HFFc6 (cell line): ENCODE results near the gene DES. TPM values are rescaled to one million over a fixed set of nuclear protein-coding genes. Genes with fewer than 3 reads are reported as not detected.

Experiments
- DNase-seq: peaks from one replicate; pipeline ENCODE4 v3.0.0-alpha.2; 2018
- H3K27ac Mint-ChIP-seq: 2 replicates; pipeline ENCODE4 v1.8.0; 2020; ENCODE audit warnings: mild to moderate bottlenecking, mixed read lengths
- H3K27me3 Mint-ChIP-seq: 2 replicates; pipeline ENCODE4 v1.8.0; 2021; ENCODE audit warnings: mild to moderate bottlenecking, moderate library complexity, mixed read lengths; ENCODE audit not compliant: insufficient read depth
- H3K36me3 Mint-ChIP-seq: 2 replicates; pipeline ENCODE4 v1.8.0; 2021; ENCODE audit warnings: low read depth, mixed read lengths
- H3K4me1 Mint-ChIP-seq: 2 replicates; pipeline ENCODE4 v1.8.0; 2020; ENCODE audit warnings: low read depth, mixed read lengths
- H3K4me3 Mint-ChIP-seq: 2 replicates; pipeline ENCODE4 v1.8.0; 2020; ENCODE audit warnings: mild to moderate bottlenecking, moderate library complexity, mixed read lengths
- H3K9me3 Mint-ChIP-seq: 2 replicates; pipeline ENCODE4 v1.8.0; 2020; ENCODE audit warnings: mild to moderate bottlenecking, mixed read lengths
- total RNA-seq, 6 experiments: library from RNA; stranded (reverse); fragmentation: NEBNext Ultra II Directional; extraction: Animal tissue kit (Norgen Biotek cat#: 25700); gene quantifications; 2 replicates in 1 of 6; 3 replicates in 5 of 6; pipeline ENCODE4 v1.2.3, GENCODE V29; 2021
- TF ChIP-seq, protein P1 (sequence below): fragments of 200-600 bp; sonication (generic); IDR thresholded peaks from 2 replicates; pipeline ENCODE4 v1.5.0; 2021; ENCODE audit warnings: antibody characterized with exemption, mild to moderate bottlenecking

Gene DES
- total RNA-seq, 6 experiments from 2014 or later = 0.12 to 0.37 (median 0.19) TPM; not detected in 1

- Mint-ChIP-seq H3K27ac (peak overlapping the region; percentile 83), H3K4me3 (peak overlapping the region; percentile 93), H3K4me1 (peaks cover 57% of the 10 kb centered on the region), H3K9me3 (no peaks in the 10 kb centered on the region), H3K36me3 (peaks cover 13% of the 10 kb centered on the region; the same call in 1 of the 2 replicates), H3K27me3 (peaks cover 1% of the 10 kb centered on the region; the same call in 1 of the 2 replicates)
- TF ChIP-seq, protein P1, sequence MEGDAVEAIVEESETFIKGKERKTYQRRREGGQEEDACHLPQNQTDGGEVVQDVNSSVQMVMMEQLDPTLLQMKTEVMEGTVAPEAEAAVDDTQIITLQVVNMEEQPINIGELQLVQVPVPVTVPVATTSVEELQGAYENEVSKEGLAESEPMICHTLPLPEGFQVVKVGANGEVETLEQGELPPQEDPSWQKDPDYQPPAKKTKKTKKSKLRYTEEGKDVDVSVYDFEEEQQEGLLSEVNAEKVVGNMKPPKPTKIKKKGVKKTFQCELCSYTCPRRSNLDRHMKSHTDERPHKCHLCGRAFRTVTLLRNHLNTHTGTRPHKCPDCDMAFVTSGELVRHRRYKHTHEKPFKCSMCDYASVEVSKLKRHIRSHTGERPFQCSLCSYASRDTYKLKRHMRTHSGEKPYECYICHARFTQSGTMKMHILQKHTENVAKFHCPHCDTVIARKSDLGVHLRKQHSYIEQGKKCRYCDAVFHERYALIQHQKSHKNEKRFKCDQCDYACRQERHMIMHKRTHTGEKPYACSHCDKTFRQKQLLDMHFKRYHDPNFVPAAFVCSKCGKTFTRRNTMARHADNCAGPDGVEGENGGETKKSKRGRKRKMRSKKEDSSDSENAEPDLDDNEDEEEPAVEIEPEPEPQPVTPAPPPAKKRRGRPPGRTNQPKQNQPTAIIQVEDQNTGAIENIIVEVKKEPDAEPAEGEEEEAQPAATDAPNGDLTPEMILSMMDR = no peak
- DNase-seq = no peak
Measured at GRCh38 chr2:219443016-219443696, 25.0 kb downstream of the DES start.

GRCh38 chr2:219443697-219444023 lies 25.5 kb downstream of the DES start:
- Mint-ChIP-seq H3K36me3 (peaks cover 13% of the 10 kb centered on the region; the same call in 1 of the 2 replicates), H3K4me1 (peaks cover 57% of the 10 kb centered on the region), H3K9me3 (no peaks in the 10 kb centered on the region), H3K27ac (0 out of 2 replicates have a peak overlapping the region, but pooled peaks have one; percentile 83), H3K27me3 (peaks cover 1% of the 10 kb centered on the region; the same call in 1 of the 2 replicates), H3K4me3 (peak overlapping the region; percentile 37; the same call in 1 of the 2 replicates)
- no peak for DNase-seq
- TF ChIP-seq, protein P1 = no peak

- Mint-ChIP-seq H3K4me1 (peaks cover 60% of the 10 kb centered on the region), H3K4me3 (peak overlapping the region; percentile 30), H3K9me3 (no peaks in the 10 kb centered on the region), H3K36me3 (peaks cover 17% of the 10 kb centered on the region), H3K27me3 (peaks cover 1% of the 10 kb centered on the region; the same call in 1 of the 2 replicates), H3K27ac (peak overlapping the region; percentile 90)
- no peak for DNase-seq
- TF ChIP-seq, protein P1 = no peak
Measured at GRCh38 chr2:219444566-219445091, 26.5 kb downstream of the DES start.

GRCh38 chr2:219445220-219445640 lies 27.1 kb downstream of the DES start:
- H3K4me1 Mint-ChIP-seq = peaks cover 66% of the 10 kb centered on the region
- peaks cover 23% of the 10 kb centered on the region for H3K36me3 Mint-ChIP-seq
- H3K27ac Mint-ChIP-seq = peak overlapping the region; percentile 90
- H3K9me3 Mint-ChIP-seq = no peaks in the 10 kb centered on the region
- TF ChIP-seq, protein P1 = no peak
- H3K4me3 Mint-ChIP-seq = peak overlapping the region; percentile 71
- DNase-seq = no peak
- peaks cover 1% of the 10 kb centered on the region; the same call in 1 of the 2 replicates for H3K27me3 Mint-ChIP-seq

DNA sequence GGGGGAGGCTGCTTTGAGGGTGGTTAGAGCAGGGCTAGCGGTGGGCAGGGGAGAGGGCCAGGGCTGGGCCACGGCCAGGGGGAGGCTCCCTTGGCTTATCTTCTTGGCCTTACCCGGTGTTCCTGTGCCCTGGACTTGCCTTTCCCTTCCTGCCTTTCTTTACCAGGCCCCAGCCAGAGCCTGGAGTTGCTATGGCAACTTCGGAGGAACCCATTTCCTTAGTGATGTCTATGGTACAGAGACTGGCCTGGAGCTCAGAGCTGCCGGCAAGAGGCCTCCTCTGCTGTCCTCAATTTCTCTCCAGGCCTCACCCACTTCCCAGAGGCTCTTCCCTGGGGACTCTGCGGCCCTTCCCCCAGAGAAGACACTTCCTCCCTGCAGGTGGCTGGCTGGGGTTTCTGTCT lies 27.9 kb downstream of the DES start:
- H3K9me3 Mint-ChIP-seq = no peaks in the 10 kb centered on the region
- H3K36me3 Mint-ChIP-seq = peaks cover 32% of the 10 kb centered on the region
- H3K27ac Mint-ChIP-seq = peak overlapping the region; percentile 90
- H3K4me1 Mint-ChIP-seq = peaks cover 68% of the 10 kb centered on the region
- TF ChIP-seq, protein P1 = no peak
- DNase-seq = peak; percentile 72
- H3K27me3 Mint-ChIP-seq = peaks cover 1% of the 10 kb centered on the region
- peak overlapping the region; percentile 71 for H3K4me3 Mint-ChIP-seq
